Kidney epithelial cell (primary cell): ENCODE results near the gene AMDHD2. TPM values are rescaled to one million over a fixed set of nuclear protein-coding genes. Genes with fewer than 3 reads are reported as not detected.
"Not testable (repeated sequence)": the region's sequence is repeated elsewhere in the genome, so short reads cannot be mapped to it uniquely, and the experiment has no call there.

ENCODE experiments used
- DNase-seq: peaks from one replicate; pipeline ENCODE4 v3.0.0-alpha.2; 2010; ENCODE audit warnings: low read depth
- H3K27me3 ChIP-seq: 2 replicates; pipeline ENCODE4 v1.6.0; 2011; ENCODE audit warnings: low read length; ENCODE audit not compliant: control insufficient read depth, insufficient read depth
- H3K36me3 ChIP-seq: 2 replicates; pipeline ENCODE4 v1.5.1; 2011; ENCODE audit warnings: low read length; ENCODE audit not compliant: control insufficient read depth, insufficient read depth
- H3K4me3 ChIP-seq: 2 replicates; pipeline ENCODE4 v1.5.1; 2011; ENCODE audit warnings: low read depth, mild to moderate bottlenecking, control low read depth, low read length
- CTCF ChIP-seq: IDR thresholded peaks from 2 replicates; pipeline ENCODE4 v1.5.1; 2011; ENCODE audit warnings: mild to moderate bottlenecking, moderate library complexity, low read length, control low read depth, inconsistent platforms; ENCODE audit not compliant: insufficient read depth, poor library complexity, severe bottlenecking
- total RNA-seq: library from RNA; depleted of rRNA; stranded (reverse); fragments of >200 nt; gene quantifications from 2 replicates; pipeline ENCODE4 v1.2.3, GENCODE V29; 2015

The AMDHD2 gene
- total RNA-seq, 1 donor from 2014 or later = 76.0 TPM

- TF ChIP-seq CTCF = no peak
- Histone ChIP-seq H3K4me3 (no peak overlapping the region), H3K36me3 (no peaks in the 10 kb centered on the region), H3K27me3 (peaks cover 6% of the 10 kb centered on the region)
- DNase-seq = no peak
Measured at GRCh38 chr16:2476345-2476720, 43.8 kb upstream of the AMDHD2 start.

GRCh38 chr16:2476741-2477140 lies 43.4 kb upstream of the AMDHD2 start:
- no peak for DNase-seq
- Histone ChIP-seq H3K36me3 (no peaks in the 10 kb centered on the region), H3K27me3 (peaks cover 6% of the 10 kb centered on the region), H3K4me3 (no peak overlapping the region)
- no peak for TF ChIP-seq CTCF

- no peak for DNase-seq
- H3K27me3 ChIP-seq = peaks cover 1% of the 10 kb centered on the region
- no peaks in the 10 kb centered on the region for H3K36me3 ChIP-seq
- H3K4me3 ChIP-seq = no peak overlapping the region
- TF ChIP-seq CTCF = no peak
Measured at GRCh38 chr16:2477327-2477726, 42.8 kb upstream of the AMDHD2 start.

GRCh38 chr16:2478279-2478678 lies 41.9 kb upstream of the AMDHD2 start:
- H3K27me3 ChIP-seq = no peaks in the 10 kb centered on the region
- H3K36me3 ChIP-seq = no peaks in the 10 kb centered on the region
- no peak for DNase-seq
- H3K4me3 ChIP-seq = no peak overlapping the region
- no peak for TF ChIP-seq CTCF

- H3K4me3 ChIP-seq, H3K36me3 ChIP-seq, H3K27me3 ChIP-seq, DNase-seq: not testable (repeated sequence)
Measured at GRCh38 chr16:2479996-2480395, 40.2 kb upstream of the AMDHD2 start.

GRCh38 chr16:2480948-2481347 lies 39.2 kb upstream of the AMDHD2 start:
- H3K4me3 ChIP-seq = no peak overlapping the region

More at GRCh38 chr16:2480948-2481347, 39.2 kb upstream of the AMDHD2 start:
- DNase-seq = no peak
- H3K27me3 ChIP-seq = no peaks in the 10 kb centered on the region
- no peak for TF ChIP-seq CTCF
- H3K36me3 ChIP-seq = no peaks in the 10 kb centered on the region
